ENCODE data around the gene SLC22A23. TPM values are rescaled to one million over a fixed set of nuclear protein-coding genes. Genes with fewer than 3 reads are reported as not detected.

Gene SLC22A23
- total RNA-seq, 4 donors from 2014 or later: 6.2 to 10.8 (median 7.8) TPM

- Histone ChIP-seq H3K9me3 (no peaks in the 10 kb centered on the region), H3K27me3 (no peaks in the 10 kb centered on the region), H3K36me3 (peaks cover 0 to 19% of the 10 kb centered on the region in 2 donors), H3K27ac (no peak overlapping the region), H3K4me1 (peaks cover 0 to 72% (median 20%) of the 10 kb centered on the region in 3 donors), H3K4me3 (no peak overlapping the region)
- ATAC-seq: no peak
- no peak for TF ChIP-seq POLR2AphosphoS5 (IDR thresholded peaks at IDR 0.05)
- no peak for TF ChIP-seq POLR2A (IDR thresholded peaks at IDR 0.05)
- TF ChIP-seq EP300 (IDR thresholded peaks at IDR 0.05): no peak
- TF ChIP-seq, protein P1, sequence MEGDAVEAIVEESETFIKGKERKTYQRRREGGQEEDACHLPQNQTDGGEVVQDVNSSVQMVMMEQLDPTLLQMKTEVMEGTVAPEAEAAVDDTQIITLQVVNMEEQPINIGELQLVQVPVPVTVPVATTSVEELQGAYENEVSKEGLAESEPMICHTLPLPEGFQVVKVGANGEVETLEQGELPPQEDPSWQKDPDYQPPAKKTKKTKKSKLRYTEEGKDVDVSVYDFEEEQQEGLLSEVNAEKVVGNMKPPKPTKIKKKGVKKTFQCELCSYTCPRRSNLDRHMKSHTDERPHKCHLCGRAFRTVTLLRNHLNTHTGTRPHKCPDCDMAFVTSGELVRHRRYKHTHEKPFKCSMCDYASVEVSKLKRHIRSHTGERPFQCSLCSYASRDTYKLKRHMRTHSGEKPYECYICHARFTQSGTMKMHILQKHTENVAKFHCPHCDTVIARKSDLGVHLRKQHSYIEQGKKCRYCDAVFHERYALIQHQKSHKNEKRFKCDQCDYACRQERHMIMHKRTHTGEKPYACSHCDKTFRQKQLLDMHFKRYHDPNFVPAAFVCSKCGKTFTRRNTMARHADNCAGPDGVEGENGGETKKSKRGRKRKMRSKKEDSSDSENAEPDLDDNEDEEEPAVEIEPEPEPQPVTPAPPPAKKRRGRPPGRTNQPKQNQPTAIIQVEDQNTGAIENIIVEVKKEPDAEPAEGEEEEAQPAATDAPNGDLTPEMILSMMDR (IDR thresholded peaks at IDR 0.05): no peak
- WGBS, 2 donors (ENCODE audit: low coverage in 1 of 2): 0 to 80% methylated on average over 1 of the region's 6 CpGs
Measured at GRCh38 chr6:3261518-3261820, 195.4 kb downstream of the SLC22A23 start.

DNA sequence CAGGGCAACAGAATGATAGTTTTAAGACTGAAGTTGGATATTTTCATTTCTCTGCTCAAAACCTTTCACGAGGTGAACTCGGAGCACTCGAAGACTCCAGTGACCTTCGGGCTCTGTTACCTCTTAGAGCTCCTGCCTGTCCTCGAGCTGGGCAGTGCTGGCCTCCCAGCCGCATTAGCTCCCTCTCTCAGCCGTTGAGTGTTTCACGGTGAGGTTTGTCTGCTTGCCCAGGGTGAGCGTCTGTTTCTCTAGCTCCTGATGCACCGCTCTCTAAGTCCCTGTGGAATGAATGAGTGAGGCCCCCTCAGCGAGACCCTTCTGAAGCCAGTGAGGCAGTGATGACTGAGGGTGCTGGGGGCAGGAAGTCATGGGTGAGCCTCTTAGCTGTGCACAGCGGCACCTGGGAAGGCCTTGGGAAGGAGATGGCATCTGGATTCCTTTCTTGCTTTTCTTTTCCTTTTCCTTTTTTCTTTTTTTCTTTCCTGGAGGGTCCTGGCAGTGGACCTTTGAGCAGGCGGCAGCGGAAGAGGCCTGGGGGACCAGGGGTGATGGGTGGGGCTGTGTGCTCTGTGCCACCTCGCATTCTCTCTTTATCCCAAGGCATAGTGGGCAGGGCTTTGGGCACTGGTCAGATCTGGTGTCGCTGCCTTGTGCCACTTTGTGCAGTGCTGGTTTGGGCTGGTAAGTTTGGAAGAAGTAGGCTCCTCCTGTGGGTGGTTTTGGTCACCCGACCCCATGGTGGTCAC, 195.9 kb downstream of the SLC22A23 start:
- no peak for ATAC-seq
- Histone ChIP-seq H3K4me1 (peaks cover 0 to 67% (median 20%) of the 10 kb centered on the region in 3 donors), H3K27me3 (no peaks in the 10 kb centered on the region), H3K9me3 (no peaks in the 10 kb centered on the region), H3K36me3 (peaks cover 0 to 19% of the 10 kb centered on the region in 2 donors), H3K27ac (no peak overlapping the region), H3K4me3 (no peak overlapping the region)
- TF ChIP-seq POLR2A (IDR thresholded peaks at IDR 0.05) (no peak), POLR2AphosphoS5 (IDR thresholded peaks at IDR 0.05) (no peak), EP300 (IDR thresholded peaks at IDR 0.05) (no peak)
- TF ChIP-seq, protein P1 (IDR thresholded peaks at IDR 0.05): no peak
- WGBS, 2 donors (ENCODE audit: low coverage in 1 of 2): 67 to 75% methylated on average over 1 to 13 of the region's 17 CpGs

DNA sequence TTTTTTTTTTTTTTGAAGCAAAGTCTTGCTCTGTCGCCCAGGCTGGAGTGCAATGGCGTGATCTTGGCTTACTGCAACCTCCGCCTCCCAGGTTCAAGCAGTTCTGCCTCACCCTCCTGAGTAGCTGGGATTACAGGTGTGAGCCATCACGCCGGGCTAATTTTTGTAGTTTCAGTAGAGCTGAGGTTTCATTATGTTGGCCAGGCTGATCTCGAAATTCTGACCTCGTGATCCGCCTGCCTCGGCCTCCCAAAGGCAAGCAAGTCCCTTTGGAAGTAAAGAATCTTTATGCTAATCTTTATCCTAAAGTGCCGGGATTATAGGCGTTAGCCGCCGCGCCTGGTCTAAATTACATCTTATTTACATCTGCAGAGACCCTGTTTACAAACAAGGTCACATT, 196.6 kb downstream of the SLC22A23 start:
- Histone ChIP-seq H3K4me3 (peak overlapping the region in 1 of 2 donors; percentile 99), H3K9me3 (no peaks in the 10 kb centered on the region), H3K27ac (no peak overlapping the region), H3K27me3 (no peaks in the 10 kb centered on the region), H3K36me3 (peaks cover 0 to 19% of the 10 kb centered on the region in 2 donors), H3K4me1 (peaks cover 0 to 61% (median 20%) of the 10 kb centered on the region in 3 donors)
- 80% methylated on average over 5 of the region's 14 CpGs; no CpG with 5 or more reads in 1 of the 2 donors for WGBS, 2 donors (ENCODE audit: low coverage in 1 of 2)
- TF ChIP-seq EP300 (IDR thresholded peaks at IDR 0.05) (no peak), POLR2AphosphoS5 (IDR thresholded peaks at IDR 0.05) (no peak), POLR2A (IDR thresholded peaks at IDR 0.05) (no peak)
- TF ChIP-seq, protein P1 (IDR thresholded peaks at IDR 0.05): no peak
- ATAC-seq: no peak

DNA sequence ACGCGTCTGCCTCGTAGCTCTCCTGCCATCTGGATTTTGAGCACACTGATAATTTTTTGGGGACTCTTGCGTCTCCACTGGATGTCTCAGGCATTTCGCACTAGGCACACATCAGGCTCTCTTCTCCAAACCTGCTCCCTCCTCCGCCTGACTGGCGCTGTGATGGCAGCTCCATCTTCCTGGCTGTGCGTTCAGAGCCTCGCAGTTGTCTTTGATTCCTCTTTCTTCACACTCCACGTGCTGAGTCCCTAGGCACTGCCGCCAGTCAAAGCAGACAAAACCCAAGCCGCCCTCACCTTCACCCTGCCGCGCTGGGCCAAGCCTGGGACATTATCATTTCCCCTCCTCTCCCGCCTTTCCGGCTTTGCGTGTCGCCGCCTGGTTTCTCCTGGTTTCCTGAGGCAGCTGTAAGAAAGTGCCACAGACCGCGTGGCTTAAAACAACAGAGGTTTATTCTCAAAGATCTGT, 197.3 kb downstream of the SLC22A23 start:
- Histone ChIP-seq H3K36me3 (peaks cover 0 to 15% of the 10 kb centered on the region in 2 donors), H3K4me1 (peaks cover 0 to 53% (median 20%) of the 10 kb centered on the region in 3 donors)
- peak; percentile 5 for ATAC-seq

More for the DNA sequence above, 197.3 kb downstream of the SLC22A23 start:
- peak overlapping the region in 3 of 4 donors; percentile 79 to 88 (median 85) for H3K27ac ChIP-seq
- H3K9me3 ChIP-seq: no peaks in the 10 kb centered on the region
- TF ChIP-seq, protein P1 (IDR thresholded peaks at IDR 0.05): peak in 1 of 4 experiments; percentile 14
- TF ChIP-seq POLR2A (IDR thresholded peaks at IDR 0.05) (no peak), POLR2AphosphoS5 (IDR thresholded peaks at IDR 0.05) (no peak), EP300 (IDR thresholded peaks at IDR 0.05) (no peak)
- H3K4me3 ChIP-seq: peak overlapping the region; percentile 73 to 99
- WGBS, 2 donors (ENCODE audit: low coverage in 1 of 2): 0 to 1% methylated on average over 15 to 18 of the region's 21 CpGs
- no peaks in the 10 kb centered on the region for H3K27me3 ChIP-seq

Data from gastroesophageal sphincter (tissue), 4 donors.